ENCODE measurements around the gene PLOD3.

DNA sequence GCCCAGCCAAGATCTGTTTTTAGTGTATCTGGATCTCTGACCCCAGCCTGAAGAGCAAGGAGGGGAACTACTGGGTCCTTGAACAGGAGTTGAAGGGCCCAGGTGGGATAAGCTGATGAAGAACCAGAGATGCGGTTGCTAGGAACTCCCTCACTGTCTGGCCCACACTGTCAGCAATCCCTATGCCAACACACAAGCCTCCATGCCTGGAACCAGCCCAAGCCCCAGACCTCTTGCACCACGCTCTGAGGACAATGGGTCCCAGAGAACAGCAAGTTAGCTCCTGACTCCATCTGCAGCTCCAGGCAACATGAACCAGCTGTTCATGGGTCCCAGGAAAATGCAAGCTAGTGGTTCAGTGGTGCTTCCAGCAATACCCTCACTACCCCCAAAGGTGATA, 39.7 kb downstream of the PLOD3 start:
- no peak for TF ChIP-seq POLR2A (IDR thresholded peaks at IDR 0.05)
- TF ChIP-seq, protein P1, sequence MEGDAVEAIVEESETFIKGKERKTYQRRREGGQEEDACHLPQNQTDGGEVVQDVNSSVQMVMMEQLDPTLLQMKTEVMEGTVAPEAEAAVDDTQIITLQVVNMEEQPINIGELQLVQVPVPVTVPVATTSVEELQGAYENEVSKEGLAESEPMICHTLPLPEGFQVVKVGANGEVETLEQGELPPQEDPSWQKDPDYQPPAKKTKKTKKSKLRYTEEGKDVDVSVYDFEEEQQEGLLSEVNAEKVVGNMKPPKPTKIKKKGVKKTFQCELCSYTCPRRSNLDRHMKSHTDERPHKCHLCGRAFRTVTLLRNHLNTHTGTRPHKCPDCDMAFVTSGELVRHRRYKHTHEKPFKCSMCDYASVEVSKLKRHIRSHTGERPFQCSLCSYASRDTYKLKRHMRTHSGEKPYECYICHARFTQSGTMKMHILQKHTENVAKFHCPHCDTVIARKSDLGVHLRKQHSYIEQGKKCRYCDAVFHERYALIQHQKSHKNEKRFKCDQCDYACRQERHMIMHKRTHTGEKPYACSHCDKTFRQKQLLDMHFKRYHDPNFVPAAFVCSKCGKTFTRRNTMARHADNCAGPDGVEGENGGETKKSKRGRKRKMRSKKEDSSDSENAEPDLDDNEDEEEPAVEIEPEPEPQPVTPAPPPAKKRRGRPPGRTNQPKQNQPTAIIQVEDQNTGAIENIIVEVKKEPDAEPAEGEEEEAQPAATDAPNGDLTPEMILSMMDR (IDR thresholded peaks at IDR 0.05): no peak
- no peak for TF ChIP-seq EP300 (IDR thresholded peaks at IDR 0.05)

Measured in stomach (tissue), 4 donors.